H1 (cell line): ENCODE data around the gene SMC3.

Experiments used
- CTCF ChIP-seq, 3 experiments: IDR thresholded peaks; 1 replicate in 2 of 3; 2 replicates in 1 of 3; pipeline versions ENCODE4 v1.5.1 to v1.6.1; 2011; ENCODE audit warnings: low read length in 3 of 3, mild to moderate bottlenecking in 3 of 3, inconsistent platforms in 2 of 3, low read depth in 1 of 3, moderate library complexity in 1 of 3; ENCODE audit not compliant: insufficient read depth in 1 of 3; ENCODE audit errors: control extremely low read depth in 1 of 3
- E2F6 ChIP-seq: IDR thresholded peaks from 2 replicates; pipeline ENCODE4 v1.6.1; 2012; ENCODE audit warnings: inconsistent platforms
- EZH2 ChIP-seq: fragments of 200-600 bp; sonication (generic); IDR thresholded peaks from 2 replicates; pipeline ENCODE4 v1.7.1; 2012; ENCODE audit warnings: low read depth, mild to moderate bottlenecking, moderate library complexity, low read length, inconsistent platforms; ENCODE audit not compliant: severe bottlenecking
- MAFK ChIP-seq: IDR thresholded peaks from 2 replicates; pipeline ENCODE4 v1.6.1; 2012; ENCODE audit warnings: low read depth, mild to moderate bottlenecking, improper control_type of control experiment, low read length
- POLR2A ChIP-seq, 2 experiments: IDR thresholded peaks; 1 replicate in 1 of 2; 2 replicates in 1 of 2; pipeline ENCODE4 v1.6.1; 2011; ENCODE audit warnings: low read depth in 2 of 2, low read length in 2 of 2, mild to moderate bottlenecking in 2 of 2; ENCODE audit errors: control extremely low read depth in 1 of 2
- POLR2AphosphoS5 ChIP-seq: IDR thresholded peaks from 2 replicates; pipeline ENCODE4 v1.6.1; 2011; ENCODE audit warnings: low read depth, low read length
- RAD21 ChIP-seq, 2 experiments: IDR thresholded peaks in 1 of 2; conservative IDR thresholded peaks in 1 of 2; 2 replicates each; pipeline ENCODE4 v1.6.1; 2011; ENCODE audit warnings: low read depth in 2 of 2, low read length in 2 of 2, improper control_type of control experiment in 1 of 2, inconsistent platforms in 1 of 2, mild to moderate bottlenecking in 1 of 2, moderate library complexity in 1 of 2
- SIX5 ChIP-seq: IDR thresholded peaks from 2 replicates; pipeline ENCODE4 v1.6.1; 2011; ENCODE audit warnings: mild to moderate bottlenecking, low read depth, low read length
- TBP ChIP-seq: IDR thresholded peaks from 2 replicates; pipeline ENCODE4 v1.6.1; 2011; ENCODE audit warnings: low read depth, low read length, improper control_type of control experiment
- ZNF274 ChIP-seq: IDR thresholded peaks from 2 replicates; pipeline ENCODE4 v1.7.0; 2012; ENCODE audit warnings: low read length, borderline replicate concordance; ENCODE audit errors: extremely low read depth

DNA sequence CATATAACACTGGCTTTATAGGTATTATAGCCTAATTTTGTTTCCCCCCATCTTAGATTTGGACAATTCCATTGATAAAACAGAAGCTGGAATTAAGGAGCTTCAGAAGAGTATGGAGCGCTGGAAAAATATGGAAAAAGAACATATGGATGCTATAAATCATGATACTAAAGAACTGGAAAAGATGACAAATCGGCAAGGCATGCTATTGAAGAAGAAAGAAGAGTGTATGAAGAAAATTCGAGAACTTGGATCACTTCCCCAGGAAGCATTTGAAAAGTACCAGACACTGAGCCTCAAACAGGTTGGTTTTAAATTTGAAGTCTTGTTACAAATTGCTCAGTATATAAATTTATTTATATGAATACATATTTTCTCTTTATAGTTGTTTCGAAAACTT is 34.1 kb downstream of the SMC3 start:
- TF ChIP-seq E2F6 (no peak), ZNF274 (no peak), CTCF (IDR thresholded peaks at IDR 0.05; ENCODE audit: control extremely low read depth in 1 of 3, insufficient read depth in 1 of 3, low read depth in 1 of 3, low read length in 3 of 3) (no peak), POLR2AphosphoS5 (no peak), MAFK (no peak), SIX5 (no peak), RAD21 (IDR thresholded peaks at IDR 0.05 in 1 of 2, conservative IDR thresholded peaks at IDR 0.05 in 1 of 2; ENCODE audit: low read depth in 2 of 2, low read length in 2 of 2) (no peak), POLR2A (IDR thresholded peaks at IDR 0.05; ENCODE audit: control extremely low read depth in 1 of 2, low read depth in 2 of 2, low read length in 2 of 2) (no peak), TBP (no peak), EZH2 (no peak)
